ENCODE results near the gene KIFC1. TPM values are rescaled to one million over a fixed set of nuclear protein-coding genes. Genes with fewer than 3 reads are reported as not detected.

The KIFC1 gene
- total and polyA plus RNA-seq, 9 of the 15 experiments (the other 6 are each of a cell fraction or from before 2014, with no cell fraction given): 1.3 to 95.2 (median 76.9) TPM

GRCh38 chr6:33391922-33392594, 435 bp downstream of the KIFC1 start (continued):
- 0 out of 2 replicates have a peak, but pooled peaks have one; percentile 23 for TF ChIP-seq RREB1 (CRISPR knock-in tag; IDR thresholded peaks at IDR 0.05)
- TF ChIP-seq EGR1 (conservative IDR thresholded peaks at IDR 0.05): peak; percentile 84
- peak; percentile 72 for TF ChIP-seq CHD1 (IDR thresholded peaks at IDR 0.05; ENCODE audit: low read length)
- peak; percentile 87; the same call in 1 of the 2 replicates for TF ChIP-seq NR1H2 (CRISPR knock-in tag; IDR thresholded peaks at IDR 0.05)
- TF ChIP-seq GATAD2B (IDR thresholded peaks at IDR 0.05; ENCODE audit: borderline replicate concordance): 0 out of 2 replicates have a peak, but pooled peaks have one; percentile 9
- peak; percentile 91; the same call in 1 of the 2 replicates for TF ChIP-seq PHB (CRISPR knock-in tag; IDR thresholded peaks at IDR 0.05)
- peak in 1 of 2 experiments; percentile 9; a peak in 1 of 4 replicates for TF ChIP-seq CSDE1 (IDR thresholded peaks at IDR 0.05)
- peak; percentile 49; the same call in 1 of the 2 replicates for TF ChIP-seq ZNF224 (CRISPR knock-in tag; IDR thresholded peaks at IDR 0.05)
- TF ChIP-seq SMARCA5 (IDR thresholded peaks at IDR 0.05): no peak; the same call in 1 of the 2 replicates
- TF ChIP-seq SUPT5H (IDR thresholded peaks at IDR 0.05): peak; percentile 86; the same call in 1 of the 2 replicates
- 0 out of 2 replicates have a peak, but pooled peaks have one; percentile 38 for TF ChIP-seq ZNF740 (CRISPR knock-in tag; IDR thresholded peaks at IDR 0.05)
- TF ChIP-seq ZNF740 (tag; IDR thresholded peaks at IDR 0.05): no peak
- TF ChIP-seq SIN3B (IDR thresholded peaks at IDR 0.05; ENCODE audit: low read depth): peak; percentile 68; the same call in 1 of the 2 replicates
- TF ChIP-seq MTA2 (IDR thresholded peaks at IDR 0.05; ENCODE audit: low read depth): no peak
- 0 out of 2 replicates have a peak, but pooled peaks have one; percentile 6 for TF ChIP-seq ZKSCAN1 (IDR thresholded peaks at IDR 0.05; ENCODE audit: low read depth, low read length)
- peak; percentile 4 for TF ChIP-seq PRPF4 (IDR thresholded peaks at IDR 0.05; ENCODE audit: insufficient read depth, low read depth, low read length, poor library complexity, severe bottlenecking)
- peak; percentile 71; the same call in 1 of the 2 replicates for TF ChIP-seq E2F5 (CRISPR knock-in tag; IDR thresholded peaks at IDR 0.05)
- TF ChIP-seq ZFP30 (CRISPR knock-in tag; IDR thresholded peaks at IDR 0.05; ENCODE audit: borderline replicate concordance): 0 out of 2 replicates have a peak, but pooled peaks have one; percentile 39
- TF ChIP-seq HDAC1 (IDR thresholded peaks at IDR 0.05): peak in 1 of 2 experiments; percentile 59; a peak in 2 of 4 replicates
- peak; percentile 40 for TF ChIP-seq TAF9B (IDR thresholded peaks at IDR 0.05; ENCODE audit: partially characterized antibody)
- TF ChIP-seq SRSF3 (IDR thresholded peaks at IDR 0.05; ENCODE audit: insufficient read depth, low read length): 0 out of 2 replicates have a peak, but pooled peaks have one; percentile 52
- TF ChIP-seq SMARCC2 (IDR thresholded peaks at IDR 0.05; ENCODE audit: low read depth): no peak
